Globus pallidus (tissue), 1 donor: ENCODE measurements around the gene GPR107.

ENCODE experiments used
- DNase-seq: peaks from one replicate; pipeline ENCODE4 v3.0.0-alpha.2; 2015; ENCODE audit warnings: low spot score

Gene GPR107

DNA sequence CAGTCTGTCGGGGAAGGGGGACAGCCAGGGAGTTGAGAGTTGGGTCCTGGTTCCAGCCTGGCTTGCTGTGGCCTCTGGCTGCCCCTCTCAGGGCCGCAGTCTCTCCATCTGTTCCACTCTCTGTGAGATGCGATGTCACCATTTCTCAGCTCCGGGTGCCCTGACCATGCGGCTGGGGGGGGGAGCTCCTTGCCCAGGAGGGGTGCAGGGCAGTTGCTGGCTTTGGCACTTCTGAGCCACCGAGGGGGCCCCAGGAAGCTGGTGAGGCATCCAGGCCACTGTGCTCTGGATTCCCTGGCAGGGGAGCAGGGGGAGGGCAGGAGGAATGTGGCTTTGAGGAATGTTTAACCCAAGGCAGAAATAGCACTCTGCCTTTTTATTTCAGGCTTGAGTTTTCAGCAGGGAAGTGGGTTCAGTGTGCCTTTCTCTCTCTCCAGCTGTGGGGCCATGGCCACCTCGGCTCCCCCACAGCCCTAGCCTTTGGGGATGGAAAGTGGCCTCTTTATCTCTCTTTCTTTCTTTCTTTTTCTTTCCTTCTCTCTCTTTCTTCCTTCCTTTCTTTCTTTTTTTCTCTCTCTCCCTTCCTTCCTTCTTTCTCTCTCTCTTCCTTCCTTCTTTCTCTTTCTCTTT lies 129.5 kb downstream of the GPR107 start:
- no peak for DNase-seq

DNA sequence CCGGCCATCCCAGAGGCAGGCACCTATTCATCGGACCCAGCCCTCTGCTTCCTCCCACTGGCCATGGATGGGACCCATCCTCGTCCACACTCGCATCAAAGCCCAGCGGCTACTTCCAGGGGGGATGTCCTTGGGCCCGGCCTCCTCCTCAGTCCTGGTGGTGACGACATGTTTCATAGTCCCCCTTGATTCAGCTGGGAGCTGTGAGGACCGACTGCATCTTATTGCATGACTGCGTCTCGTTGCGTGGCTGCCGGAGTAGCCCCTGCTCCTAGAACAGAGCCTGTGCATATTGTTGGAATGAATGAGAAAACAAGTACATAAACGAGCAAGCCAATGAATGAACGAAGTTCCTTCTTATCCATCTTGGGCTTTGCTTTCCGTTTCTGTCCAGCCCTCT lies 131.3 kb downstream of the GPR107 start:
- DNase-seq = no peak

DNA sequence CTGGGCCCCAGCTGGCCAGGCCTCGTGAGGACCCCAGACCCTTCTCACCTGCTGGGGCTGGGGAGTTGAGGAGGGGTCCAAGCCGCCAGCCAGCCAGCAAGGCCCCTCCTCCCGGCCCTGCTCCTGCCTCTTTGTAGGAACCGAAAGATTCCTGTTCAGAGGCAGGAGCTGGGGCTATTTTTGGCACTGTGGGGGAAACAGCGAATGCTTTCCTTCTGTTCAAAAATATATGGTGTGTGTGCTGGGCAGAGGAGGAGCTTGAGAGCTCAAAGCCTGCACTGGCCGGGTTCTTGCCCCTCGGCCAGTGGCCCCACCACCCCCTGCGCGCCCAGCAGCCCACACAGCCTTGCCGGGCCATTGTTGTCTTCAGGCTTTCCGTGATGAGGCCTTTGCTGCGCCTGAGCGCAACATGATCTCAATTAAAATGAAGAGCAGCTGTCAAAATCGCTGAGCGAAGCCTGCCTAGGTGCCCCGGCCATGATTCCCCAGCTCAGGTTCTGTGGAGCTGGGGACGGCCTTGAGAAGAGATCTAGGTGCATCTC lies 131.9 kb downstream of the GPR107 start:
- DNase-seq = no peak

DNA sequence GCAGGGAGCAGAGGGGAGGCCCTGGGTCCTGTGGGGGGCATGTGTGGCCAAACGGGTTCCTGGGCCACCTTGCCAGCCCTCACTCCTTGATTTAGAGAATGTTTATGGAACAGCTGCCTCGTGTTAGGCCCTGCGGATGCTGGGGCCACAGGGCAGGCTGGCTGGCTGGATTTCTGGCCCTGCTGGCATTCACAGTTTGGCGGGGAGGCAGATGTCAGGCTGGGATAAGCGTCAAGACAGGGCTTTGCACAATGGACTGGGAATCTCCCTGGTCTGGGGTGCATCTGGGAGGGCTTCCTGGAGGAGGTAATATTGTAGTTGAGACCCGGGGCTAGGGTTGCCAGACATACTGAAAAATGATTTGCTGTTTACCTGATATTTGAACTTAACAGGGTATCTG lies 132.3 kb downstream of the GPR107 start:
- DNase-seq = no peak

DNA sequence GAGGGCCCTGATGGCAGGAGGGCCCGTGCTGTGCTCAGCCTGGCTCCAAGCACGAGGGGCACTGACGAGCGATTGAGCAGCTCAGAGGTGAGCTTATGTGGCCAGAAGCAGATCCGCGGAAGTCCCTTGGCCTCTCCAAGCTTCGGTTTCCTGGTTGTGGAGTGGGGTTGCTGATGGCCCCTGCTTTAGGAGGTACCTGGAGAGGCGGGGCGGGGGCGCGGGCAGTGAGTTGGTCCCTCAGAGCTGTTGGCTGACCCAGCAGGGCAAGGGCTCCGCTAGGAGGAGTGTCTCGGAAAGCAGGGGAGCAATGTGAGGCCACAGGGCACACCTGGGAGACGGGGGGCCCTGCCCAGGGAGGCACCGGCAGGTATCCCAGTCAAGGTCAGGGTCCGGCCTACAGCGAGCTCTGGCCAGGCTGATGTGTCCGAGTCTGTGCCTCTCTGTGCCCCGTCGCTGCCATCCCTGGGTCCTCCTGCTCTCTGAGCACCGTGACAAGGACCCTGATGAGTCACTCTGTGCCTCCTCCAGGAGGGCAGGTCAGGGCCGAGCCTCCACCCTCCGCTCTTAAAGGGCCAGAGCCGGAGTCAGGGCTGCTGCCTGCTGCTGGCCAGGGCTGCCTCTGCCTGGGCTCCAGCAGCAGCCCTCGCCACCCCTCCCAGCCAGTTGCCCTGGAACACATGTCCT lies 133.3 kb downstream of the GPR107 start:
- no peak for DNase-seq

DNA sequence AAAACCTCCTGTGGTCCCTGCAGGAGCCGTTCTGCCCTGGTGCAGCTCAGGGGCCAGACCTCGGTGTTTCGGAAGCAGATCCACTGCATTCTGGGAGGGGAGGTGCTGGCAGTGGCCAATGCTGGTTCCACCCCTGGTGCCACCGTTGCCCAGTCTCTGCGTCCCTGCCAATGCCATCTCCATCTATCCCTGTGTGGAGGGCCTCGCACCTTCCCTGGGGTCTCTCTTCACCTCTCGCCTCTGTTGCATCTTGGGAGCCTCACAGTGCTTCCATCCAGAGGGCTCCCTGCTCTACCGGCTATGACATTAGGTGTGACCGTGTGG lies 133.8 kb downstream of the GPR107 start:
- no peak for DNase-seq

DNA sequence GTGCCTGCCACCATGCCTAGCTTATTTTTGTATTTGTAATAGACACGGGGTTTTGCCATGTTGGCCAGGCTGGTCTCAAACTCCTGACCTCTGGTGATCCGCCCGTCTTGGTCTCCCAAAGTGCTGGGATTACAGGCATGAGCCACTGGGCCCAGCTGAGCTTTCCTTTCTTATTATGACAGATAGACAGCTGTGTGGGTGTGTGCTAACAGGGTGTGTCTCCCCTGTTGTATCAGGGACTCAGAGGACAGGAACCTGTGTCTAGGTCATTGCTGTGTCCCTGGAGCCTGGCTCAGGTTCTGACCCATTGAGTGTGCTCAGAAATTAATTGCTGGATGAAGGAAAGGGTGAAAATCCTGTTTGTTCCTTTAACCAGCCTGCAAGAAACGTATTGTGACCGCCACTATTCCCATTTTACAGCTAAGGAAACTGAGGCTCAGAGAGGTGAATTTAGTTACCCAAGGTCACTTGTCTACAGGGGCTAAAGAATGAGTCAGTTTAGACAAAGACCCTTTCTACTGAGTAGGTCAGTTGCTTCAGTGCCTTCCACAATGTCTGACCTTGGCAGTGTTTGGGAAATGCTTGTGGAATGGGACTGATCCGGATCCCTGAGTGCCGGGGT lies 135.3 kb downstream of the GPR107 start:
- no peak for DNase-seq
